VCaP (cell line): Measurements from ENCODE around the gene PCSK4.

Source experiments
- H3K27ac ChIP-seq: fragments of 450-650 bp; 2 replicates; pipeline ENCODE4 v1.5.1; 2017
- TF ChIP-seq, protein P1 (sequence below): fragments of 450-650 bp; conservative IDR thresholded peaks from 2 replicates; pipeline ENCODE4 v1.5.1; 2017; ENCODE audit warnings: mild to moderate bottlenecking, moderate library complexity

PCSK4 gene

DNA sequence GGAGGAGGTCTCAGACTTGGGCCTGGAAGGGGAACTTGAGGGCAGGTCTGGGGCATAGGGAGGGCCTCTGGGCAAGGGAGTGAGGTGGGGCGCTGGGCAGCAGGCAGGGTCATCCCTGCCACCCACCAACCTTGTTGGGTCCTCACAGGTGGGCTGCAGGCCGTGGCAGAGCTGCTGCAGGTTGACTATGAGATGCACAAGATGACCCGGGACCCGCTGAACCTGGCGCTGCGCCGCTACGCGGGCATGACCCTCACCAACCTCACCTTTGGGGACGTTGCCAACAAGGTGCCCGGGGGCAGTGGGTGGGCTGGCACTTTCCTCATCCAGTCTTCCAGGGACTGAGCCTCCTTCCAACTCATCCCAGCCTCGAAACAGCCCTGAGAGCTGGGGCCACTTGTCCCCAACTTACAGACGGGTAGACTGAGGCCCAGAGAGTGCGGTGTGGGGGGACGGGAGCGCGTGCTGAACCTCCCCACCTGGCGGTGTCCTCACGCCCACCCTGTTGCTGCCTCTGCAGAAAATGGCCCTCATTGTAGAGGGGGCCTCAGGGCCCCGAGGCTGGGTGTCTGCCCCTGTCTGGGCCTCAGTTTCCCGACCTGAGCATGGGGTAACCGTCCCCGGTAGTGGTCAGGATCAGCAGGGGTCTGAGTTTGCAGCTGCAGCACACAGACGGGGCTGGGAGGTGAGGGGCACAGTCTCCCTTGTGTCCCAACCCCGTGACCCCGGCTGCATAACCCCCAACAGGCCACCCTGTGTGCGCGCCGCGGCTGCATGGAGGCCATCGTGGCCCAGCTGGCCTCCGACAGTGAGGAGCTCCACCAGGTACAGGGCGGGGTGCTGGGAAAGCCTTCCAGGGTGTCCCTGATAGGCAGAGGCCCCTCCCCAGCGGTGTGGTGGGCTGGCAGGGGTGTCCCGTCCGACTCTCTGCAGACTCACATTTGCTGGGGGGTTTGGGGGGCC, 29.8 kb downstream of the PCSK4 start:
- H3K27ac ChIP-seq: no peak overlapping the region
- TF ChIP-seq, protein P1, sequence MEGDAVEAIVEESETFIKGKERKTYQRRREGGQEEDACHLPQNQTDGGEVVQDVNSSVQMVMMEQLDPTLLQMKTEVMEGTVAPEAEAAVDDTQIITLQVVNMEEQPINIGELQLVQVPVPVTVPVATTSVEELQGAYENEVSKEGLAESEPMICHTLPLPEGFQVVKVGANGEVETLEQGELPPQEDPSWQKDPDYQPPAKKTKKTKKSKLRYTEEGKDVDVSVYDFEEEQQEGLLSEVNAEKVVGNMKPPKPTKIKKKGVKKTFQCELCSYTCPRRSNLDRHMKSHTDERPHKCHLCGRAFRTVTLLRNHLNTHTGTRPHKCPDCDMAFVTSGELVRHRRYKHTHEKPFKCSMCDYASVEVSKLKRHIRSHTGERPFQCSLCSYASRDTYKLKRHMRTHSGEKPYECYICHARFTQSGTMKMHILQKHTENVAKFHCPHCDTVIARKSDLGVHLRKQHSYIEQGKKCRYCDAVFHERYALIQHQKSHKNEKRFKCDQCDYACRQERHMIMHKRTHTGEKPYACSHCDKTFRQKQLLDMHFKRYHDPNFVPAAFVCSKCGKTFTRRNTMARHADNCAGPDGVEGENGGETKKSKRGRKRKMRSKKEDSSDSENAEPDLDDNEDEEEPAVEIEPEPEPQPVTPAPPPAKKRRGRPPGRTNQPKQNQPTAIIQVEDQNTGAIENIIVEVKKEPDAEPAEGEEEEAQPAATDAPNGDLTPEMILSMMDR: no peak

DNA sequence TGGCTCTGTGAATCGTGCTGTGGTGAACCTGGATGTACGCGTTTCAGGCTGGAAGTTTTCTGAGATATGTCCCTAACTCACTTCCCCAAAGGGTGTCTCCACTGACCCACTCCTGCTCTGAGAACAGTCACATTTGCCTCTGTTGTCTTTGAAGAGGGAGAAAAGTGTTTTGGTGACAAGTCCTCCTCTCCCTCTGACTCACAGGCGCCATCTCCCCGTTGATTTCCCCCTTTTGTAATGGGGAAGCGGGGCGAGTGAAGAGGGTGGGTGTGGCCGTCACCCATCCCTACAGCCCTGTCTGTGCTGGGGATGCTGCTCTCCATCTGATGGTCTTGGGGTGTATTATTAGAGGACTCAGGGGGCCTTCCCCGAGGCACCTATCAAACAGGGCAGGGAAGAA, 30.7 kb downstream of the PCSK4 start:
- no peak overlapping the region for H3K27ac ChIP-seq
- TF ChIP-seq, protein P1: no peak

DNA sequence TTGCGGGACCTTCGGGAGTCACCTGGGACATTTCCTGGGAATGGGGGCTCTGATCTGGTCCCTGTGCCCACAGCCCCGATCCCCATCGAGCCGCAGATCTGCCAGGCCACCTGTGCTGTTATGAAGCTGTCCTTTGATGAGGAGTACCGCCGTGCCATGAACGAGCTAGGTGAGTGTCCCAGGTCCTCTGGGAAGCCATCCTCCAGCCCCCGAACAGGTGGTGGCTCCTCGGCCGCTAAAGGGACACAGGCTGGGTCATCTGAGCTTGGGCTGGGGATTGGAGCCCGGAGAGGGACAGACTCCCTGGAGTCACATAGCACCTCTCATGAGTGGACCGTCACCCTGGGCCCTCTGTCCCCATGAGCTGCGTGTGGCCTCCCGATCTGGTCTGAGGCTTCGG, 32.3 kb downstream of the PCSK4 start:
- H3K27ac ChIP-seq: no peak overlapping the region
- TF ChIP-seq, protein P1: no peak

- TF ChIP-seq, protein P1: no peak
These were observed 33.0 kb downstream of the PCSK4 start for GRCh38 chr19:1457031-1457739.

DNA sequence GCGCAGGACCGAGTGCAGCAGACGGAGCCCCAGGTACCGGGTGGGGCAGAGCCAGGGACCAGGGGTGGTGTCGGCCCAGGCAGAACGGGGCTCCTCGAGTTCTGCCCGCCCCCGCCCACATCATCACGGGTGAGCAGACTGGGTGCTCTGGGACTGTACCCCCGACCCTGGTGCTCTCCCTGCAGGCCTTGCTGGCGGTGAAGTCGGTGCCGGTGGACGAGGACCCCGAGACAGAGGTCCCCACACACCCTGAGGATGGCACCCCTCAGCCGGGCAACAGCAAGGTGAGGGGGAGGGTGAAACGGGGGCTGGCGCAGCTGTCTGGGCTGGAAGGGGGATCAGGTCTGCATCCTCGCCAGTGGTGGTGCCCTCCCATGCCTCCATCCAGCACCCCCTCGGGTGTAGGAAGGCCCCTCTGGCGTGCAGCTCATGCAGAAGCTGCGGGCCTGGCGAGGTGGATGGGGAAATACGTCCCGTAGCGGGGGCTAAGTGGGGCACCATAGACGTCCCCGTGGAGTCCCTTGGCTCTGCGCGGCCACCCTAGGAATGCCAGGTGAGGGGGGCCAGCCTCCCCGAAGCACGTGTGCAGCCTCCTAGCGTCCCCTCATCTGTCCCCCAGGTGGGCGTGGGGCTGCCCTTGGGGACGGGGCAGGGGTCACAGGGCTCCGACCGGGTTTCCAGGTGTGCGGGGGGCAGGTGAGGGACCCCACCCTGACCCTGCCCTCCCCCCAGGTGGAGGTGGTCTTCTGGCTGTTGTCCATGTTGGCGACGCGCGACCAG, 33.8 kb downstream of the PCSK4 start:
- TF ChIP-seq, protein P1: no peak
- no peak overlapping the region for H3K27ac ChIP-seq

More at GRCh38 chr19:1457031-1457739, 33.0 kb downstream of the PCSK4 start:
- no peak overlapping the region for H3K27ac ChIP-seq

- TF ChIP-seq, protein P1: no peak
- peak overlapping the region; percentile 55 for H3K27ac ChIP-seq
These were observed 34.6 kb downstream of the PCSK4 start for GRCh38 chr19:1455336-1456120.
